Measurements from ENCODE around the gene CD6.

DNA sequence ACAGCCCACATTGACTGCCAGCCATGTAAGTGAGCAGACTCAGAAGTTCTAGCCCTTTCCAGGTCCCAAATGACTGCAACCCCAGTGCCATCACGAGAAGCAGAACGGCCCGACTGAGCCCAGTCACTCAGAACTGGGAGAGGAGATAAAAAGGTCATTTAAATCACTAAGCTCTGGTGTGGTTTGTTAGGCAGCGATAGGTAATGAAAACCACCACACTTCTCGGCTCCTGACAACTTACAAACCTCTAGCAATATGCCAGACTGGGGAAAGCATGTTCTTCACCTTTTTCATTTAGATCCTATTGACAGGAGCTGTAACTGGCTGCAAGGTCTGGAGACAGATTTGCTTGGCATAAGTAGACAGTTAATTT is 26.2 kb upstream of the CD6 start:
- TF ChIP-seq CTCF (IDR thresholded peaks at IDR 0.05; ENCODE audit: insufficient read depth, low read depth, low read length): no peak
- no peak for TF ChIP-seq EZH2 (IDR thresholded peaks at IDR 0.05; ENCODE audit: insufficient read depth, low read length)
